NCI-H2029 (cell line): Measurements from ENCODE around the gene ABCC9.

Experiments used
- DNase-seq: peaks from one replicate; lab custom pipeline; 2025; lab: John Stamatoyannopoulos, UW

Gene ABCC9

DNA sequence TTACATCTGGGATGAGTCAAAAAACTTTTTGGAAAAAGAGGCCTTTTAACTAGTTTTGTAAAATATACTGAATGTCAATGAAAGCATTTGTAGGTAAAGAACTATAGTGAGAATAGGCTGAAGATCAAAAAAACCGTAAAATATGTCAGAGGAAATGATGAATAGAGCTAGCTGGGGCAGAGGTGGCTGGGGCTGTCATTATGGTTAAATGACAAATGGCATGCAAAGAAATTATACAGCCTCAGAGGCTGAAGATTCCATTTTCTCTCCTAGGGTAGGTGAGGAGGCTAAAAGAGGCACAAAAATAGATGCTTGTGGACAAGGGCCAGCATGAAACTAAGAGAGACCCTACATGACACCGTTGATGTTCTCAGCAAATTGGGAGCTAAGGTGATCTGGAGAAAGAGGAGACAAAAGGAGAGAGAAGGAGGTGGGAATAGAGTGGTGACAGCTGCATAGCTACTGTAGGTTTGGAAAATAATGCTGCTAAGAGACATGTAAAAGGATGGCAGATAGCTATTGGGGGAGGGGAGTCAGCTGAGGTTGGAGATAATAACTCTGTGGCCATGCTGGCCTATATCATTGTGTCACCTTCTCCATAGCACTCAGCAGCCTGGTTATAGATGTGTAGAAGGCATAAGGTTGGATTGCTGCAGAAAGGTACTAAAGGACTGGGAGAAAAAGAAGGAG, 63.8 kb downstream of the ABCC9 start:
- DNase-seq: no peak

DNA sequence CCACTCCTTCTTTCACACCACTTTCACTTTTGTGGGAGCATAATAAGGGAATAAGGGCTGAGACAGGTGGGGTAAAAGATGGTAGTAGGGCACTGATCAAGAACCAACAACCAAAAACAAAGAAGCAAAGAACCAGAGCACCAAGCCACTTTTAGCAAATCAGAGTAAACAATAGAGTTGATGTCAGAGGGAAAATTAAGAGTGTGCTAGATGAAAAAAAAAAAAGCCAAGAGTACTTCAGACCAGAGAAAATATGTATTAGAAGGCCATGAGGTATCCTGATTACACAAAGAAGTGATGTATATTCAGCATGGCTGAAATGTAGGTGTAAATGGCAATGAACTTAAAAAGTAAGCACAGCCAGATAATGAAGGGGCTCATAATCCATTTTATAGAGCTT, 75.4 kb downstream of the ABCC9 start:
- DNase-seq: no peak

DNA sequence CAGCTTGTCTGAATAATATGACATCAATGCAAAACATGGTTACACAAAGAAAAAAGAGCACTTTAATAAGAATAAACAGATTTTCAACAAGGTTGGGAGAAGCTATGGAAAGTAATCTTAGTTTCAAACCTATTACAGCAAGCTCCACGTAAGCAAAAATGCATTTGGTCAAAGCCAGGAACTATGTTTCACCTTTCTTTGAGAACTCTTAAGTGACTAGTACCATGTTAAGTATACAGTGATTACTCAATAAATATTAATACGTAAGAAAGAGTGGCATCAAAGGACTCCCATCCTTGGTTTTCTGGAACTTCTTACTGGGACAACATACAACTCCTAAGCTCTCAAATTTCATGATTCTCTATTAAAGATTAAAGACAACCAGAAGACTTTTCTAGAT, 80.7 kb downstream of the ABCC9 start:
- no peak for DNase-seq

DNA sequence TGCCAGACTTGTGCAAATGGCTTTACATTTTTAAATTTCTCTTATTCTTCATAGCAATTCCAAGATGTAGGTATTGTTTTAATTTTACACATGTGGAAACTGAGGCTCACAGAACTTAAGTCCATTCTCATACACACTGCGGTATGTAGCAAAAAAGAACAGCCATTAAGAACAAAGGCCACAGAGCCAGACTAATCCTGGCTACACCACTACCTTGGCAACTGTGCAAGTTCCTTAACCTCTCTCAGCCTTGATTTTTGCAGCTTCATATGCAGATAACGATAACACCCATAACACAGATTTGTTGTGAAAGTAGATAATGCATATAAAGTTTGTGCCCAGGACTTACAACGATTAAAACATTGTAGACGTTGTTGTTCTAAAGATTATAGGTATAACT, 81.1 kb downstream of the ABCC9 start:
- DNase-seq: no peak

DNA sequence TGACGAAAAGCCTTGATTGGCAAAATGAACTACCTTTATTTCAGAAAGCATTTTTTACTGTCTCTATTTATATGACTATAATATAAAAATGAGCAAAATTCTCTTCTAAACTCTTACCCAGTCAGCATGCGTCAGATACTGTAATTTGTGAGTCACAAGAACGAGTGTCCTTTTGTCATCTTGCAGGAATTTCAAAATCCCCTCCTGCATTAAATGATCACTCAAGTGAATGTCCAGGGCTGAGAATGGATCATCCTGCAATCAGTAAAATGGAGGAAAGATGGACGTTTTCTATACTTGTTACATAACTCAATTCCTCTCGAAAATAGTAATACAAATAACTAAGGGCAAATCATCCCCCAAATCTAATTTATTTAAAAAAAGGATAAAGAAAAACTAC, 89.0 kb downstream of the ABCC9 start:
- no peak for DNase-seq

DNA sequence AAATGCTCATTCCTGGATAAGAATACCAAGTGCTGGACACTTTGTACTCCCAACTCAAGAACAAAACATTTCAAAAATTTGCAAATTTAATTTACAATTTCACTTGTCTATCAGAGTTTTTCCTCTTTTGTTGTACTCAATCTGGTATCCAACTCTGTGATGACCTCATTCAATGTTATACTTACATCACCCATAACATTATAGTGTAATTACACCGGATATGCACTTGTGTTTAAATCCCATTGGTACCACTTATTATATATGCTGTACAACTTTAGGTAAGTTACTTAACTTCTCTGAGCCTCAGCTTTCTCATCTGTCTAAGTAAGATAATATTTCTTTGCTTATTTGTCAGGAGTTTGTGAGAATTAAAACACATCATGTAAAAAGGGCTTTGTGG, 90.1 kb downstream of the ABCC9 start:
- no peak for DNase-seq

DNA sequence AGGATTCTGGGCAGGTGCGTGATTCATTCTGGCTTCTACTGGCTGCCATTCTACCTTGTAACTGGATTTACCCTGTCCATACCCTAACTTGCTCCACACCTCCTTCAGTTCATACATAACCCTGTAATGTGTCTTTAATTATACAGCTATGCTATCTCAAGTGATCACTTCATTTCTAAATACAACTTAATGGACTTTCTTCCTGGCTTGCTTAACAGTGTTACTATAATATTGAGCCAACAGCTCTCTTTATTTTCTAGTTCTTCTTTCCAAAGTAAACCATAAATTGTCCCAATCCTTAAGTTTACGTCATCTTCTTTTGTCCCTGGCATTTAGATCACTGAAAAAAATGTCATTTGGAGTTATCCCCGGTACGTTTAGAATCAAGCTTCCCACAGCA, 90.8 kb downstream of the ABCC9 start:
- DNase-seq: no peak

DNA sequence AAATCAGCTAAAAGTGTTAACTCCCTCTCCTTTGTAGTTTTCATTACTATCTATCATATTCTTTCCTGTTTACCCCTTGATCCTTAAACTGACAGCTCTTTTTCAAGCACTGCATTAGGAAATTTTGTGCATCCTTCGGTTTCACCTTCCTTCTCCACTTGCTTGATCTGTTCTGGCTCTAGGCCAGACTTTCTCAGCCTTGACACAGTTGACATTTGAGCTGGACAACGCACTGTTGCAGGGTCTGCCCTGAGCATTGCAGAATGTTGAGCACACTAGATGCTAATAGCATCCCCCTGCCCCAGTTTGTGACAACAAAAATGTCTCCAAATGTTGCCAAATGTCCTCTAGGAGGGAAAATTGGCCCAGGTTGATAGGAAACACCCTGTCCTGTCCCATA, 91.3 kb downstream of the ABCC9 start:
- DNase-seq: no peak

DNA sequence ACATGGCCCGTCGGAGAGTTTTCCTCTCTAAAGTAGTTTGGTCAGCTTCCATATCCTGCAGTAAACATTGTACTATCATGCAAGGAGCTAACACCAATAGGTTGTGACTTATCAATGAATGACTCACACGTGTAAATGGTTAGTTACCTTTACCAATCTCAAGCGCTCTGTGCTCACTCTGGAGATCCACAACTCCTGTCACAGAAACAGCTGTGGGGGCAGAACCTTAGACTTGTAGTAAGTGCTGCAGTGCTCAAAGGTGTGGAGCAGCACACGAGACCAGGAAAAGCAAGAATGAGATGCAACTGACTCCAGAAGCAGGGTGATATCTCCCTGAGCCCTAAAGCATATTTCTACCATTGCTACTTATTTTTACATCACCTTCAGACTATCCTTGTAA, 93.0 kb downstream of the ABCC9 start:
- DNase-seq: no peak

DNA sequence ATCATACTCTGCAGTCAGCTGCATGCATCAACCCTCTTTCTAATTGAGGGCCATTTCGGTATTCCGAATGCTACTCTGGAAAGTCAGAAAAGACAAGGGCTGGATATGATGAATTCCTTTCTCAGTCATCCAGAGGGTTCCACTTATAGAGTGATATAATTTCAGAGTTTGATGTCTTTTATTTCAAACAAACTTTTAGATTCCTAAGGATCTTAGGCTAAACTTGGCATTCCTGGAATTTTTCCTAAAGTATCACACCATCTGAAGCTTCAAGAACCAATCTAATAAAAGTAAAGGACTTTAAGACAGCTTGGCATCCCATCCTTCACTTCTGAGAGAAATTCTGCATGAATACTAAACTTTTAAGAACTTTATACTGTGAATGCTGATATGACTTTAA, 97.4 kb downstream of the ABCC9 start:
- no peak for DNase-seq

DNA sequence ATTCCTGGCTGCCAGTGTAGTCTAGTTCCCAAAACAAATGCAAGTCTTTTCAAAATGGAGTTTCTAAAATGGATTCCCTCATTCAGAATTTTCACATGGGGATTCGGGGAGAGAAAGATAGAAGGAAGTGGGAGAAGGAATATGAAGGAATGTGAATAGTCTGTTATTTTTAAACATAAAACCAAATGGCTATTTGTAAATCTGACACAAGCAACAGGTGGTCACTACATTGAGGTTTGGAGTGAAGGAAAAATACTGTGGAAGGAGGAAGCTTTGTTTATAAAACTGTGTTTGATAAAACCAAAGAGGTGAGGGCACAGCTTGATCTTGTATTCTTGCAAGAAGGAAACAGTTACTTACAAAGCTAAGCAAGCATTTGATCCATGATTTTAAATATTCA, 101.5 kb downstream of the ABCC9 start:
- no peak for DNase-seq

DNA sequence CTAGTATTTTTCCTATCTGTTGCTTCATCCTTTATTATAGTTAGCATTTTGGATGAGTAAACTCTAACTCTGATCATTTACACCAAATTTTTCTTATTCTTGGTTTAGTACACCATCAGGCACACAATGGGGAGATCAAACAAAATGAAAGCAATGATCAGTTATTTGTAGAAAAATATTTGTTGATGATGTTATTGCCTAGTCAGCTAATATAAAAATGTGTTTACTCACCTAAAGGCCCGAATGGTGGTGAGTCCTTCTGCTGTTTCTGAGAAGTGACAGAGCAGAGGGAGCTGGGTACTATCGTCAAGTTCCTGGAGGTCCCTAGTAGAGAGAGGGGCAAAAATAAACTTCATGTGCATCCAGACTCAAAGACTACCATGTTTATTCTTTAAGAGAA, 103.4 kb downstream of the ABCC9 start:
- DNase-seq: no peak

DNA sequence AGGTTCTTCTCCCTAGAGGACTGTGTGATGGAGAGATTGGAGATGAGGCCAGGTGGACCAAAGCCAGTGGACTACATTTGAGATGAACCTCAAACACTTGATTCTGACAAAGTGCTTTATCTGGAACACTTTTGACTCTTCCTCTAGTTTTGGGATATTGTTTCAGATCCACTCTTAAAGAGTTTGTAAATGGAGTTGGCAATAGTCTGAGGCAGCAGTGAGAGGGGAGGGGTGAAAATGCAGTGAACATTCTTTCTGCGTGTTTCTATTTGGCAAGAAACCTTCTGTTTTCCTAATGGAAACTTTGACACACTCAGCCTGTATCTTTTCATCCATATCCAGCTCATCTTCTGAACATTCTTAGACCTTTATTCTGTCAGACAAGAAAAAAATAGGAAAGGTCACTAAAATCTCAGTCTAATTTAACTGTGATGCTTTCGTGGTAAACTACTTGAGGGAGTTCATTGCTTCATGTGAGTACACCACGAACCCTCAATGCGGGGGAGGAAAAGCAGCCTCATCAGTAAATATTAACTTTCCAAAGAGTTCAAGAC, 109.4 kb downstream of the ABCC9 start:
- no peak for DNase-seq

DNA sequence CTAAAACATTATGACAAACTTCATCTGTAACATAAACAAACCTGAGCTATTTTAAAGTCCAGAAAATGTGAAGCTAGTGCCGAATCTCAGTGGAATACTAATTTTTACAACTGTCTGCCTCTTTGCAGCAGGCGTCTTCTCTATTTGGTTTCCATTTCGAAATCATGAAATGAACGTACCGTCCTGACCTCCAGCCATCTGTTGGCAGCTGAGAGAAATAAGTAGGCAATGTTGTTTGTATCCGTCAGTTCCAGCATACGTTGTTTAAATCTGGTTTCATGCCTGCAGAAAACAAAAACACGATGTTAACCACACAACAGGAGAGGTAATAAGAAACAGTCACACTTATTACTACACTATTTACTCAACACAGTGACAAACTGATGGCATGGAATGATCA, 112.4 kb downstream of the ABCC9 start:
- no peak for DNase-seq

DNA sequence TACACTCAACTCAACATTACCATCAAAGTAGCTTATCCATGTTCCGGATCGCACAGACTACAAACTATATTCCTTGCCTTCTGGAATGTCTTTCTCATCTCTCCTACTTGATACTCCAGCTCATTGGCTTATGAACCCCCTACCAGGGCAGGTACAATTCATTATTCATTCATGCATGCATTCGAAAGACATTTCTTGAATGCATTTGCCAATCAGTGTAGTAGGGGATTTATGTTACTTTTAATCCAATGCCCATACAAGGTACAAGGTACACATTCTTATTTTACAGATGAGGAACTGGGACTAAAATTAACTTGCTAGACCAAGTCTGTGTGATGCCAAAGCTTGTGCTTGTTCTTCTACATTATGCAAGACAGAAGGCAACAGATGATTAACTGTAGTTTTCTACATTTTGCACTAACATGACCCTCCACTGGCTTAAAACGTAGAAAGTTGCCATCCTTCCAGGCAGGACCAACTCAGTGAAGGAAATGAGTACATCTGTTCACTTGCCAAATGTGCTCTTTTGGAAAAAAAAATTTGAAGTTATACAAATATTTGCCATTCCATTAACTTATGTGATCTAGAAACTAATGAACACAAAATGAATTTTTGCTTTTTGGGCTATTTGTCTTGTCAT, 113.0 kb downstream of the ABCC9 start:
- DNase-seq: no peak

DNA sequence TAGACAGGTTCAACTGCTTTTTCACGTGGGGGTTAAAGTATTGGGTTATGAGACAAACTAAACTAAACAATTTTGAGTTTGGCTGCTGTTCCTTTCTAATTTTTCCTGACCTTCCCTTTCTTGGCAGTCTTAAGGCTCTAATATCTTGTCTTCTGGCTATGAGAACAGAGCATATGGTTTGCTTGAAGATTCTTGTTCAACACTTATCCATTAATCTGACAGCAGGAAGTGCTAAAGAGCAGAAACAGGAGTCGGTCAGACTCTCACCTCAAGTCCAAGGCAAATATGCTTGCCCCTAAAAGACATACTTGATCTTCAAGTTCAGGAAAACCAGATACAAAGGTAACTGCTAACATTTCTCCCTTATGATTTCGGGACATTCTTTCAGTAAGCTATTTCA, 114.1 kb downstream of the ABCC9 start:
- no peak for DNase-seq

DNA sequence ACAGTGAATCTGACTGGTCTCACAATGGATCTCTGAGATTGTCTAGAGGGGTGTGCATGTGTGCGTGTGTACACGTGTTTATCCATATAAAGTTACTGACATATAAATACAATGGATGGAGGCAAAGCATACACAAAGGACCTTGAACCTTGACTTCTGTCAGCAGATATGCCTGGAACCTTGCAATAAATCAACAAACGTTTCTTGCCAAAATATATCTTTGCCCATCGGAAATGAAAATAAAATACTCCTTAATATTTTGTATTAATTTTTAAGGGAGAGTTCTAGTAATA, 114.7 kb downstream of the ABCC9 start:
- DNase-seq: no peak

DNA sequence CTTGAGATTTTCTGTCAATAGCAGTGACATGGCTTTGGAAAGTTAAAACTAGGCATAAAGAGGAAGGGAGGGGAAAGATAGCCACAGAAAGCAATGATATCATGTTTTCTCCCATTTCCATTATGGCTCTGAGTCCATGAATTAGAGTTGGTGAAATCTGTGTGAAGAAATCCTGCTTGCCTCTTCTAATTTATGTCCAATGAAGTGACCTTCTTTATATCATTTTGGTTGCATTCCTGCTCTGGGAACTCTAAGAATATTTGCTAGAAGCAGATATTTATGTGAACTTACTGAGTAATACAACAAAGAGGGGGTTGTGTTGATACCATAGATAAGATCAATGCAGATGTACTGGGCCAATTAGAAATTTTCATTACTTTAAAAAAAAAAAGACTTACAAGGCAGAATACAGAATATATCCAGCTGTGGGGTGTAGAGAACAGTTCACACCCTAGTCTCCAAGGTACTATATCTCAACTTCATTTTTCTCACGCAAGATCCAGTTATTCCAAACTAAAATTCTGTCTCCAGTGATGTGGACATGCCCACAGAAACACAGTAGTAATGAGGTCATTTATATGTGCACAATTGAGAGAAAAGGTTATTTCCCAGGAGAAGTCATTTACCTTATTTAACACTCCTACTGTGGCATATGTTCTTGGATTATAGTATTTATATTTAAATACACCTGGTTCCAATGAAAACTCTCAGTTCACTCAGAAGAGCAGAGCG, 115.2 kb downstream of the ABCC9 start:
- DNase-seq: no peak

DNA sequence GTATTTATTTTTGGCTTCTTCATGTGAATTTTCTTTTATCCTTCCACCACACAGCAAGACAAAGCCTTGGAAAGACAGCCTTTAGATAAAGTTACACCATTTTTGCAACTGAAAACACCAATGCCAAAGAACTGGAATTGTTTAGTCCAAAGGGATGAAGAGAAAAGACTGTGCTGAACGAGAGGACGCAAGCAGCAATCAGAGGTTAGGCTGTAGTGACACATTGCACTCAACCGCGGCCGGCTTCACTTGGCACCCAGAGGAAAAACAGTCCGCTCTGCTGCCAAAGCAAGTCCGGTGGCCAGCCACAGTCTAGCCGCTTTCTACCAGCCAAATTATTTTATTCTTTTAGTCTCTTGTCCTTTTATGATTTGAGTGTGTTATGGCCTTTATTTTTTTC, 117.6 kb downstream of the ABCC9 start:
- DNase-seq: no peak

DNA sequence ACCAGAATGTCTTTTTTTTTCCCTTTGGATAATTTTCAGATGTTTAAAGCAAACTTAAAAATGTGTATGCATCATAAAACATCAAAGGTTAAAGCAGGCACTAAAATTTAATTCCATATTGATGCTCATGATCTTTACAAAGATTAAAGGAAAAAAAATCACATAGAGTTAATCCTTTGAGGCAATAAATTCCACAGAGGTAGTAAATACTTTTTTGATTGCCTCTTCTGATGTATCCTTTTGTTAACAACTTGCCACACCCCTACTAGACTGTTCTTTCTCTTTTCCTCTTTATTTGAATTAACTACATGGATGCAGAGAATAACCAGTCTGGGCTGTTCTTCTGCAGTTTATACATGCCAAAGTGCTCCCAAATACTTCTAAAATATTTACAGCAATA, 121.5 kb downstream of the ABCC9 start:
- no peak for DNase-seq

DNA sequence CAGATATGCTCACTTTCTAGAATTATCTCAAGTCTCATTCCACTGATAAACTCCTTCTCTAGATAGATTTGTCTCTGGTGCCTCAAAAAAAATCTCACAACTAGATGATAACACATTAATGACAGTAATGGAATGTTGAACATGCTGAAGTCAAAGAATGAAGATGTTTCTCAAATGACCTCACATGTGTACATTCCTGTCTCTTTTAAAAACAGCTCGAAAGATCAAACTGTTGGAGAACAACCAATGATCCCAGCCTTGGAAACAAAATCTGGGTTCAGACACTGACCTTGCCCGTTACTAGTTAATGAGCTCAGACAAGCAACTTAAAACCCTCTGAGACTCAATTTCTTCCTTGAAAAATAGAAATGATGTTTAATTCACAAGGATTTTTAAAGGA, 122.0 kb downstream of the ABCC9 start:
- no peak for DNase-seq

DNA sequence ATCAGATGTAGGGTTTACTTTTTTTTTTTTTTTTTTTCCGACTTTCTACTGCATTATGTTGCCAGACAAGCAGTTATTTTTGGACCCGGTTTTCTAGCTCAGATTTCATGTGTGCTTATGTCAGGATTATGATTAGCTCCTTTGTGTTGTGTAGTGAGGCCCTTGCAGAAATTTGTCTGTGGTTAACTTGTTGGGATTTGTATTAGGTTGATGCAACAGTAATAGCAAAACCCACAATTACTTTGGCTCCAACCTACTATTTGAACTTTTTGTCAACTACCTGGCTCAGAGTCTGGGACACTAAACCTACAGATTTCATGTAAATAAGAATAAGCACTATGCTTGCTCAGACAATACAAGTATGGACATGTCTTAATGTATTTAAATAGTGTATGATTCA, 122.6 kb downstream of the ABCC9 start:
- DNase-seq: no peak

DNA sequence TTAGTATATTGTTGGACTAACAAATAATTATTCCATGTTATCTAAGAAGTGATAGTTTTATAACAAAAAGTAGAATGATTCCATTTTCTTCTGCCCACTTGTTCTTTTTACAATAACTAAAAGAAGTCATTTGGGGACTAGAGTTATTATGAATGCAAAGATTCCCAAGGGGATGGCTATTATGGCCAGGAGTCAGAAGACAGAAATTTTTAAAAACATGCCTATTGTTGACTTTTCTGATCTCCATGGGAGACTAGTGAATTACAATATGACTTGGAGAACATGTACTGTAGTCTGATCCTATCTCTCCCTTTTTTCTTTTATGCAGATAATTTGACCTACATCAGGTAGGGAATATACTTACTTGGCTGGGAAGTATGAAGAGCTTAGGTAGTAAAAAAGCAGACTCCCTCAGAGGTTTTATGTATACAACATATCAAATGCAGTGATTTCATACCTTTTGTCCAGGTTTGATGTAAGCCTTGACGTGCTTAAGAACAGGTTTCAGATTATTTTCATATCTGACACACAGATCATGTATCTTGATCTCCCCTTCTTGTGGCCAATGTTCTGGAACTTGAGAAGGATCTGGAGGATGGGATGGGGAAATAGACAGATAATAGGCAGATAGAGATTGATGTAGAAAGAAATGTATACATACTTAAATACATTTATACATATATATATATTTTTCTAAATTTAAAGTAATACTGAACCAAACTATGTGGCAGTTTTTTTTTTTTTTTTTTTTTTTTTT, 125.7 kb downstream of the ABCC9 start:
- DNase-seq: no peak
